PC-9 (cell line): ENCODE measurements around the gene INKA2.

ENCODE experiments used
- CTCF ChIP-seq: fragments of 200-600 bp; sonication (generic); conservative IDR thresholded peaks from 2 replicates; pipeline ENCODE4 v1.6.1; 2017; ENCODE audit warnings: mixed run types, antibody characterized with exemption, mild to moderate bottlenecking, moderate library complexity
- EZH2 ChIP-seq: fragments of 200-600 bp; sonication (generic); IDR thresholded peaks from 2 replicates; pipeline ENCODE4 v1.8.0; 2017; ENCODE audit warnings: antibody characterized with exemption, low read depth

GRCh38 chr1:111776391-111776790, 37.2 kb upstream of the INKA2 start:
- TF ChIP-seq CTCF (no peak), EZH2 (no peak)
